WTC11 (cell line): ENCODE measurements around the gene MTSS2. TPM values are rescaled to one million over a fixed set of nuclear protein-coding genes. Genes with fewer than 3 reads are reported as not detected.

Source experiments
- ATAC-seq: fragments of 200-7000 bp; cut with Tn5 transposase; 2 replicates; pipeline ENCODE4 v1.10.0; 2021; ENCODE audit warnings: mild to moderate bottlenecking, moderate library complexity
- CTCF ChIA-PET: fragments of 300-600 bp; sonication (Branson Sonifier 250); formaldehyde crosslinking; loops from one replicate; lab custom pipeline; 2021; ENCODE audit warnings: antibody characterized with exemption; lab: Charles Lee
- POLR2A ChIA-PET: fragments of 350-600 bp; sonication (Branson Sonifier 250); formaldehyde crosslinking; loops from one replicate; lab custom pipeline; 2021; ENCODE audit warnings: antibody characterized with exemption; lab: Charles Lee
- DNase-seq: peaks from one replicate; pipeline ENCODE4 v3.0.0; 2021; ENCODE audit warnings: low spot score
- H3K27ac Mint-ChIP-seq: 2 replicates; pipeline ENCODE4 v1.8.0; 2021; ENCODE audit warnings: mixed read lengths
- H3K27me3 Mint-ChIP-seq: 2 replicates; pipeline ENCODE4 v1.8.0; 2021; ENCODE audit warnings: low read depth, mild to moderate bottlenecking, moderate library complexity, mixed read lengths
- H3K36me3 Mint-ChIP-seq: 2 replicates; pipeline ENCODE4 v1.8.0; 2021; ENCODE audit warnings: mixed read lengths
- H3K4me1 Mint-ChIP-seq: 2 replicates; pipeline ENCODE4 v1.8.0; 2022; ENCODE audit warnings: mixed read lengths
- H3K4me3 Mint-ChIP-seq: 2 replicates; pipeline ENCODE4 v1.8.0; 2021; ENCODE audit warnings: mild to moderate bottlenecking, moderate library complexity, mixed read lengths
- H3K9me3 Mint-ChIP-seq: 2 replicates; pipeline ENCODE4 v1.8.0; 2021; ENCODE audit warnings: mixed read lengths
- ELF4 ChIP-seq: sonication (generic); formaldehyde crosslinking; IDR thresholded peaks from 2 replicates; pipeline ENCODE4 v1.8.1; 2022; ENCODE audit warnings: low read depth, mild to moderate bottlenecking, moderate library complexity, missing genetic modification reagents
- ETV6 ChIP-seq: sonication (generic); formaldehyde crosslinking; IDR thresholded peaks from 2 replicates; pipeline ENCODE4 v1.8.1; 2022; ENCODE audit warnings: mild to moderate bottlenecking, missing genetic modification reagents
- FOXP1 ChIP-seq: sonication (generic); formaldehyde crosslinking; IDR thresholded peaks from 2 replicates; pipeline ENCODE4 v1.8.0; 2022; ENCODE audit warnings: missing genetic modification reagents, mild to moderate bottlenecking, moderate library complexity, borderline replicate concordance
- GABPB1 ChIP-seq: sonication (generic); formaldehyde crosslinking; IDR thresholded peaks from 2 replicates; pipeline ENCODE4 v1.8.1; 2023; ENCODE audit warnings: mild to moderate bottlenecking, missing genetic modification reagents
- HMGA2 ChIP-seq: fragments of 250-450 bp; sonication (Bioruptor Pico); IDR thresholded peaks from 2 replicates; pipeline ENCODE4 v1.4.0; 2021; ENCODE audit warnings: mild to moderate bottlenecking, moderate library complexity
- MXD4 ChIP-seq: fragments of 250-450 bp; sonication (Bioruptor Pico); IDR thresholded peaks from 2 replicates; pipeline ENCODE4 v1.8.0; 2021; ENCODE audit warnings: mild to moderate bottlenecking, moderate library complexity, borderline replicate concordance
- RELA ChIP-seq: sonication (generic); formaldehyde crosslinking; IDR thresholded peaks from 2 replicates; pipeline ENCODE4 v1.8.1; 2022; ENCODE audit warnings: missing genetic modification reagents, mild to moderate bottlenecking, borderline replicate concordance
- RORB ChIP-seq: fragments of 250-450 bp; sonication (Bioruptor Pico); IDR thresholded peaks from 2 replicates; pipeline ENCODE4 v1.9.0; 2021; ENCODE audit warnings: mild to moderate bottlenecking
- total RNA-seq: library from RNA; stranded (reverse); gene quantifications from 3 replicates; pipeline ENCODE4 v1.2.3, GENCODE V29; 2021
- TF ChIP-seq, protein P1 (sequence below): sonication (generic); formaldehyde crosslinking; IDR thresholded peaks from 2 replicates; pipeline ENCODE4 v1.8.1; 2022; ENCODE audit warnings: mild to moderate bottlenecking, missing genetic modification reagents, moderate library complexity, borderline replicate concordance
- TF ChIP-seq, protein P2 (sequence below): sonication (generic); formaldehyde crosslinking; IDR thresholded peaks from 2 replicates; pipeline ENCODE4 v1.8.1; 2022; ENCODE audit warnings: low read depth, missing genetic modification reagents, borderline replicate concordance
- TF ChIP-seq, protein P3 (sequence below): sonication (generic); formaldehyde crosslinking; IDR thresholded peaks from 2 replicates; pipeline ENCODE4 v1.8.0; 2023; ENCODE audit warnings: mild to moderate bottlenecking, missing genetic modification reagents
- TF ChIP-seq, protein P4 (sequence below): sonication (generic); formaldehyde crosslinking; IDR thresholded peaks from 2 replicates; pipeline ENCODE4 v1.8.1; 2023; ENCODE audit warnings: mild to moderate bottlenecking, missing genetic modification reagents
- TF ChIP-seq, protein P5 (sequence below): fragments of 250-450 bp; sonication (Bioruptor Pico); IDR thresholded peaks from 2 replicates; pipeline ENCODE4 v1.9.0; 2021; ENCODE audit warnings: mild to moderate bottlenecking, borderline replicate concordance
- TF ChIP-seq, protein P6 (sequence below): sonication (generic); formaldehyde crosslinking; IDR thresholded peaks from 2 replicates; pipeline ENCODE4 v1.8.1; 2023; ENCODE audit warnings: mild to moderate bottlenecking, missing genetic modification reagents

Gene MTSS2
- total RNA-seq, 1 experiment from 2014 or later, result 28.3 TPM

DNA sequence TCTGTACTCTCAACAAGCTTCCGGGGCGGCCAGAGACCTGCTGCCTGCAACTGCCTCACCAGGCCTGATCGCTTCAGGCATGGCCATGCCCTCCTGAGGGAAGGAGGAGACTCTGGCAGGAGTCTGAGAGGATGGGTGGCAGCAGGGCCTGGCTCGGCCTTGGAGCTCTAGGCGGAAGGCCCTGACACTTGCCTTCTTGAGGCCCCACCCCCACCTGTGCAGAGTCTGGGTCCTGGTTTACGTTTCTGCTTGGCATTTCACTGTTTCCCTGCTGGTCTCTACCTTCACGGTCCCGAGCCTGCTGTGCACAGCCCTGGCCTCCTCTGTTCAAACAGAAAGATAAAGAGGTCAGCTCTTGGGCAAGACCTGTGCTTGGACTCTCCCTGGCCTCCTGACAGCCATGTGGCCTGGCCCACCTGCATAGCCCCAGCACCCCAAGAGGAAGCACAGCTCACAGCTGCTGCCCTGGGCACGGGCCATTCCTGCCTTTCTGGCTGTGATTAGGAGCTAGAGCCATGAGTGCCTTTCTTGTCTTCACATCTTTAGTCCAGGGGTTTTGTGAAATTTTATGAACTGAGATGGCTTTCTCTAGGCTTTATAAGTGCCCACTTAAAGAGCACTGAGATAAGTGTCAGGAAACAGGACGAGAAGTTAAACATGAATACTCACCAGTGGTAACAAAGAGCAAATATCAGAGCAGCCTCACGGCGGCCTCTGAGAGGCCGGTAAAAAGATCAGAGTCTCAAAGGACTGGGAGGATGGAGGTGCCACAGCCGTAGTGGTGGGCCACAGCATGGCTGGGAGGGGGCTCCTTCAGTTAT is 25.6 kb upstream of the MTSS2 start:
- Mint-ChIP-seq H3K4me3 (no peak overlapping the region), H3K9me3 (no peaks in the 10 kb centered on the region), H3K27me3 (no peaks in the 10 kb centered on the region), H3K36me3 (no peaks in the 10 kb centered on the region), H3K27ac (peak overlapping the region; percentile 47), H3K4me1 (peaks cover 65% of the 10 kb centered on the region)
- POLR2A ChIA-PET, result no interaction called here
- DNase-seq, result no peak
- peak; percentile 61 for TF ChIP-seq GABPB1
- TF ChIP-seq, protein P1, sequence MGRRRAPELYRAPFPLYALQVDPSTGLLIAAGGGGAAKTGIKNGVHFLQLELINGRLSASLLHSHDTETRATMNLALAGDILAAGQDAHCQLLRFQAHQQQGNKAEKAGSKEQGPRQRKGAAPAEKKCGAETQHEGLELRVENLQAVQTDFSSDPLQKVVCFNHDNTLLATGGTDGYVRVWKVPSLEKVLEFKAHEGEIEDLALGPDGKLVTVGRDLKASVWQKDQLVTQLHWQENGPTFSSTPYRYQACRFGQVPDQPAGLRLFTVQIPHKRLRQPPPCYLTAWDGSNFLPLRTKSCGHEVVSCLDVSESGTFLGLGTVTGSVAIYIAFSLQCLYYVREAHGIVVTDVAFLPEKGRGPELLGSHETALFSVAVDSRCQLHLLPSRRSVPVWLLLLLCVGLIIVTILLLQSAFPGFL (CRISPR knock-in tag), result no peak
- CTCF ChIA-PET, result interaction anchor here (3.0 to 3.1 kb wide), 2 partner anchors 32 to 60 kb away, joined by 8 to 10 read pairs; no protein-coding TSS in a partner anchor
- no peak for ATAC-seq

DNA sequence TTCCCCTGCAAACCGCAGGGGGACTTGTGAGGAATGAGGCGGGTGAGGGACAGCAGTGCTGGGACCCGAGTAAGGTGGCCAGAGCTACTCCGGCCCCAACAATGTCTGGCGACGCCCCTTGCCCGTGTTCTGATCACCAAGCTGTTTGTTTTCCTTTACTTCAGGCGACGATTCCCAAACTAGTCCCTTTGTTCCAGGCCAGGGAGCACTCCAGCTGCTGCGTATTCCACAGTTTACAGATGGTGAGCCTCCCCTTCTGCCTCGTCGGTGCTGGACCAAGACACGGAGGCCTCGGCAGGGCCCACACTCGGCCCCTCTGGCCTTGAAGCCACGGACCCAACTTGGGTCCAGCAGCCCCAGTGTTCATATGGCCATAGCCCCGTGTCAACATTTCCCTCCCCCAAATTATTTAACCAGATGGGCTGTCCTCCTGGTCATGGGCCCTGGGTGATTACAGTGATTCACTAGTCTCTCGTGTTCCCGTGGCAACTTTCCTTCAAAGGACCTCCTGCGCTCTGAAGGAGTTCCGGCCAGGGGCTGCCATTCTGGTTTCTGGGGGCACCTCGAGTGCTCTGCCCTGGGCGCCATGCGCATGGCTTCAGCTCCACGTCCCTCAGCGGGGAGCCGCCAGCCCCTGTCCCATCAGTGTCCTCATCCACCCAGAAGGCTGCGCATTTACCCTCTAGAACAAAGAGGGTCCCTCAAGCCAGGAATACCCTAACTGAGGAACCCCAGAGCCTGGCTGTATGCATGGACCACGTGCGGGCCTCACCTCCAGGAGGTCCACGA is 24.8 kb upstream of the MTSS2 start:
- Mint-ChIP-seq H3K27ac (no peak overlapping the region; the same call in 1 of the 2 replicates), H3K9me3 (no peaks in the 10 kb centered on the region), H3K4me1 (peaks cover 57% of the 10 kb centered on the region), H3K4me3 (no peak overlapping the region), H3K27me3 (no peaks in the 10 kb centered on the region), H3K36me3 (no peaks in the 10 kb centered on the region)
- ATAC-seq, result no peak
- CTCF ChIA-PET, result interaction anchor here (1.0 to 3.1 kb wide), 3 partner anchors 15 to 61 kb away, joined by 3 to 10 read pairs (median 8); no protein-coding TSS in a partner anchor
- no peak for TF ChIP-seq RORB
- no peak for TF ChIP-seq MXD4
- TF ChIP-seq ELF4 (CRISPR knock-in tag), result no peak
- TF ChIP-seq, protein P2, sequence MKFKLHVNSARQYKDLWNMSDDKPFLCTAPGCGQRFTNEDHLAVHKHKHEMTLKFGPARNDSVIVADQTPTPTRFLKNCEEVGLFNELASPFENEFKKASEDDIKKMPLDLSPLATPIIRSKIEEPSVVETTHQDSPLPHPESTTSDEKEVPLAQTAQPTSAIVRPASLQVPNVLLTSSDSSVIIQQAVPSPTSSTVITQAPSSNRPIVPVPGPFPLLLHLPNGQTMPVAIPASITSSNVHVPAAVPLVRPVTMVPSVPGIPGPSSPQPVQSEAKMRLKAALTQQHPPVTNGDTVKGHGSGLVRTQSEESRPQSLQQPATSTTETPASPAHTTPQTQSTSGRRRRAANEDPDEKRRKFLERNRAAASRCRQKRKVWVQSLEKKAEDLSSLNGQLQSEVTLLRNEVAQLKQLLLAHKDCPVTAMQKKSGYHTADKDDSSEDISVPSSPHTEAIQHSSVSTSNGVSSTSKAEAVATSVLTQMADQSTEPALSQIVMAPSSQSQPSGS (CRISPR knock-in tag), result no peak
- TF ChIP-seq FOXP1, result 0 out of 2 replicates have a peak, but pooled peaks have one; percentile 18
- DNase-seq, result no peak
- POLR2A ChIA-PET, result no interaction called here

DNA sequence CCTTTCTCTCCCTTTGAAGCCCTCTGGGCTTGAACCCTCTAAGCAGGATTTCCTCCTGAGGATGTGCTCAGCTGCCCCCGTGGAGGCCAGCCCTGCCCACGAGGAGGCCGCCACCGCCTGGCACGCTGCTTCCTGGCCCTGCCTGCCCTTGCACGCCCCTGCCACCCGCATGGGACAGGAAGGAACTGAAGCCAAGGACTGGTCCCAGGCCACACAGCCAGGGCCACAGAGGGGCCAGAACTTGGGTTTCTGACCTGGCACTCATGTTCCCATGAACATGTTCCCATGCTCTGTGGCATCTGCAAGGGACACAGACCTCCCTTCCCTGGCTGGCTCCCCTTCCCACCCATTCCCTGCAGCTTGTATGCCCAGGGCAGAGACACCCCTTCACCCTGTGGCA is 24.1 kb upstream of the MTSS2 start:
- POLR2A ChIA-PET, result no interaction called here
- TF ChIP-seq HMGA2 (CRISPR knock-in tag), result no peak
- TF ChIP-seq, protein P3, sequence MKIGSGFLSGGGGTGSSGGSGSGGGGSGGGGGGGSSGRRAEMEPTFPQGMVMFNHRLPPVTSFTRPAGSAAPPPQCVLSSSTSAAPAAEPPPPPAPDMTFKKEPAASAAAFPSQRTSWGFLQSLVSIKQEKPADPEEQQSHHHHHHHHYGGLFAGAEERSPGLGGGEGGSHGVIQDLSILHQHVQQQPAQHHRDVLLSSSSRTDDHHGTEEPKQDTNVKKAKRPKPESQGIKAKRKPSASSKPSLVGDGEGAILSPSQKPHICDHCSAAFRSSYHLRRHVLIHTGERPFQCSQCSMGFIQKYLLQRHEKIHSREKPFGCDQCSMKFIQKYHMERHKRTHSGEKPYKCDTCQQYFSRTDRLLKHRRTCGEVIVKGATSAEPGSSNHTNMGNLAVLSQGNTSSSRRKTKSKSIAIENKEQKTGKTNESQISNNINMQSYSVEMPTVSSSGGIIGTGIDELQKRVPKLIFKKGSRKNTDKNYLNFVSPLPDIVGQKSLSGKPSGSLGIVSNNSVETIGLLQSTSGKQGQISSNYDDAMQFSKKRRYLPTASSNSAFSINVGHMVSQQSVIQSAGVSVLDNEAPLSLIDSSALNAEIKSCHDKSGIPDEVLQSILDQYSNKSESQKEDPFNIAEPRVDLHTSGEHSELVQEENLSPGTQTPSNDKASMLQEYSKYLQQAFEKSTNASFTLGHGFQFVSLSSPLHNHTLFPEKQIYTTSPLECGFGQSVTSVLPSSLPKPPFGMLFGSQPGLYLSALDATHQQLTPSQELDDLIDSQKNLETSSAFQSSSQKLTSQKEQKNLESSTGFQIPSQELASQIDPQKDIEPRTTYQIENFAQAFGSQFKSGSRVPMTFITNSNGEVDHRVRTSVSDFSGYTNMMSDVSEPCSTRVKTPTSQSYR, result no peak
- TF ChIP-seq, protein P4, sequence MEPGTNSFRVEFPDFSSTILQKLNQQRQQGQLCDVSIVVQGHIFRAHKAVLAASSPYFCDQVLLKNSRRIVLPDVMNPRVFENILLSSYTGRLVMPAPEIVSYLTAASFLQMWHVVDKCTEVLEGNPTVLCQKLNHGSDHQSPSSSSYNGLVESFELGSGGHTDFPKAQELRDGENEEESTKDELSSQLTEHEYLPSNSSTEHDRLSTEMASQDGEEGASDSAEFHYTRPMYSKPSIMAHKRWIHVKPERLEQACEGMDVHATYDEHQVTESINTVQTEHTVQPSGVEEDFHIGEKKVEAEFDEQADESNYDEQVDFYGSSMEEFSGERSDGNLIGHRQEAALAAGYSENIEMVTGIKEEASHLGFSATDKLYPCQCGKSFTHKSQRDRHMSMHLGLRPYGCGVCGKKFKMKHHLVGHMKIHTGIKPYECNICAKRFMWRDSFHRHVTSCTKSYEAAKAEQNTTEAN (CRISPR knock-in tag), result no peak
- no peak for TF ChIP-seq ELF4 (CRISPR knock-in tag)
- no peak for TF ChIP-seq ETV6 (CRISPR knock-in tag)
- no peak for TF ChIP-seq RELA (CRISPR knock-in tag)
- TF ChIP-seq, protein P5, sequence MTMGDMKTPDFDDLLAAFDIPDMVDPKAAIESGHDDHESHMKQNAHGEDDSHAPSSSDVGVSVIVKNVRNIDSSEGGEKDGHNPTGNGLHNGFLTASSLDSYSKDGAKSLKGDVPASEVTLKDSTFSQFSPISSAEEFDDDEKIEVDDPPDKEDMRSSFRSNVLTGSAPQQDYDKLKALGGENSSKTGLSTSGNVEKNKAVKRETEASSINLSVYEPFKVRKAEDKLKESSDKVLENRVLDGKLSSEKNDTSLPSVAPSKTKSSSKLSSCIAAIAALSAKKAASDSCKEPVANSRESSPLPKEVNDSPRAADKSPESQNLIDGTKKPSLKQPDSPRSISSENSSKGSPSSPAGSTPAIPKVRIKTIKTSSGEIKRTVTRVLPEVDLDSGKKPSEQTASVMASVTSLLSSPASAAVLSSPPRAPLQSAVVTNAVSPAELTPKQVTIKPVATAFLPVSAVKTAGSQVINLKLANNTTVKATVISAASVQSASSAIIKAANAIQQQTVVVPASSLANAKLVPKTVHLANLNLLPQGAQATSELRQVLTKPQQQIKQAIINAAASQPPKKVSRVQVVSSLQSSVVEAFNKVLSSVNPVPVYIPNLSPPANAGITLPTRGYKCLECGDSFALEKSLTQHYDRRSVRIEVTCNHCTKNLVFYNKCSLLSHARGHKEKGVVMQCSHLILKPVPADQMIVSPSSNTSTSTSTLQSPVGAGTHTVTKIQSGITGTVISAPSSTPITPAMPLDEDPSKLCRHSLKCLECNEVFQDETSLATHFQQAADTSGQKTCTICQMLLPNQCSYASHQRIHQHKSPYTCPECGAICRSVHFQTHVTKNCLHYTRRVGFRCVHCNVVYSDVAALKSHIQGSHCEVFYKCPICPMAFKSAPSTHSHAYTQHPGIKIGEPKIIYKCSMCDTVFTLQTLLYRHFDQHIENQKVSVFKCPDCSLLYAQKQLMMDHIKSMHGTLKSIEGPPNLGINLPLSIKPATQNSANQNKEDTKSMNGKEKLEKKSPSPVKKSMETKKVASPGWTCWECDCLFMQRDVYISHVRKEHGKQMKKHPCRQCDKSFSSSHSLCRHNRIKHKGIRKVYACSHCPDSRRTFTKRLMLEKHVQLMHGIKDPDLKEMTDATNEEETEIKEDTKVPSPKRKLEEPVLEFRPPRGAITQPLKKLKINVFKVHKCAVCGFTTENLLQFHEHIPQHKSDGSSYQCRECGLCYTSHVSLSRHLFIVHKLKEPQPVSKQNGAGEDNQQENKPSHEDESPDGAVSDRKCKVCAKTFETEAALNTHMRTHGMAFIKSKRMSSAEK (CRISPR knock-in tag), result no peak
- TF ChIP-seq, protein P6, sequence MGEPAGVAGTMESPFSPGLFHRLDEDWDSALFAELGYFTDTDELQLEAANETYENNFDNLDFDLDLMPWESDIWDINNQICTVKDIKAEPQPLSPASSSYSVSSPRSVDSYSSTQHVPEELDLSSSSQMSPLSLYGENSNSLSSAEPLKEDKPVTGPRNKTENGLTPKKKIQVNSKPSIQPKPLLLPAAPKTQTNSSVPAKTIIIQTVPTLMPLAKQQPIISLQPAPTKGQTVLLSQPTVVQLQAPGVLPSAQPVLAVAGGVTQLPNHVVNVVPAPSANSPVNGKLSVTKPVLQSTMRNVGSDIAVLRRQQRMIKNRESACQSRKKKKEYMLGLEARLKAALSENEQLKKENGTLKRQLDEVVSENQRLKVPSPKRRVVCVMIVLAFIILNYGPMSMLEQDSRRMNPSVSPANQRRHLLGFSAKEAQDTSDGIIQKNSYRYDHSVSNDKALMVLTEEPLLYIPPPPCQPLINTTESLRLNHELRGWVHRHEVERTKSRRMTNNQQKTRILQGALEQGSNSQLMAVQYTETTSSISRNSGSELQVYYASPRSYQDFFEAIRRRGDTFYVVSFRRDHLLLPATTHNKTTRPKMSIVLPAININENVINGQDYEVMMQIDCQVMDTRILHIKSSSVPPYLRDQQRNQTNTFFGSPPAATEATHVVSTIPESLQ (CRISPR knock-in tag), result no peak

More for the DNA sequence above, 24.1 kb upstream of the MTSS2 start:
- H3K4me3 Mint-ChIP-seq, result no peak overlapping the region
- H3K4me1 Mint-ChIP-seq, result peaks cover 50% of the 10 kb centered on the region
- H3K27me3 Mint-ChIP-seq, result no peaks in the 10 kb centered on the region
- H3K9me3 Mint-ChIP-seq, result no peaks in the 10 kb centered on the region
- ATAC-seq (no peak), DNase-seq (no peak)
- CTCF ChIA-PET, result interaction anchor here (1.0 to 3.1 kb wide), 3 partner anchors 14 to 60 kb away, joined by 3 to 10 read pairs (median 3); no protein-coding TSS in a partner anchor
- H3K36me3 Mint-ChIP-seq, result no peaks in the 10 kb centered on the region
- H3K27ac Mint-ChIP-seq, result no peak overlapping the region
